Parathyroid adenoma (tissue), 2 donors: ENCODE results near the gene CFAP20DC.
"Not testable (repeated sequence)": the region's sequence is repeated elsewhere in the genome, so short reads cannot be mapped to it uniquely, and the experiment has no call there.

Source experiments
- H2AFZ ChIP-seq: fragments of 300-600 bp; sonication (generic); one replicate; pipeline ENCODE4 v1.7.0; 2017; ENCODE audit warnings: antibody characterized with exemption, mild to moderate bottlenecking
- H3K27ac ChIP-seq: fragments of 300-600 bp; sonication (generic); one replicate; pipeline ENCODE4 v1.7.0; 2017
- H3K27me3 ChIP-seq: fragments of 300-600 bp; sonication (generic); one replicate; pipeline ENCODE4 v1.7.0; 2017; ENCODE audit warnings: low read length; ENCODE audit not compliant: control insufficient read depth, insufficient read depth
- H3K36me3 ChIP-seq: fragments of 300-600 bp; sonication (generic); one replicate; pipeline ENCODE4 v1.7.0; 2017; ENCODE audit warnings: low read length; ENCODE audit not compliant: control insufficient read depth, insufficient read depth
- H3K4me1 ChIP-seq: fragments of 300-600 bp; sonication (generic); one replicate; pipeline ENCODE4 v1.7.0; 2017; ENCODE audit warnings: control low read depth
- H3K4me2 ChIP-seq: fragments of 300-600 bp; sonication (generic); one replicate; pipeline ENCODE4 v1.7.0; 2017; ENCODE audit warnings: low read length
- H3K4me3 ChIP-seq: fragments of 300-600 bp; sonication (generic); one replicate; pipeline ENCODE4 v1.7.0; 2017; ENCODE audit warnings: low read depth, low read length
- H3K79me2 ChIP-seq: fragments of 300-600 bp; sonication (generic); one replicate; pipeline ENCODE4 v1.7.0; 2017; ENCODE audit warnings: control low read depth
- H3K9ac ChIP-seq: fragments of 300-600 bp; sonication (generic); one replicate; pipeline ENCODE4 v1.7.0; 2017; ENCODE audit warnings: mild to moderate bottlenecking
- H3K9me3 ChIP-seq: fragments of 300-600 bp; sonication (generic); one replicate; pipeline ENCODE4 v1.7.0; 2017; ENCODE audit warnings: low read length; ENCODE audit not compliant: control insufficient read depth
- TF ChIP-seq, protein P1 (sequence below): fragments of 300-600 bp; sonication (generic); IDR thresholded peaks from one replicate; pipeline ENCODE4 v1.7.0; 2017; ENCODE audit warnings: antibody characterized with exemption, mild to moderate bottlenecking
- donor health status: primary hyperparathyroidism.

Gene CFAP20DC

DNA sequence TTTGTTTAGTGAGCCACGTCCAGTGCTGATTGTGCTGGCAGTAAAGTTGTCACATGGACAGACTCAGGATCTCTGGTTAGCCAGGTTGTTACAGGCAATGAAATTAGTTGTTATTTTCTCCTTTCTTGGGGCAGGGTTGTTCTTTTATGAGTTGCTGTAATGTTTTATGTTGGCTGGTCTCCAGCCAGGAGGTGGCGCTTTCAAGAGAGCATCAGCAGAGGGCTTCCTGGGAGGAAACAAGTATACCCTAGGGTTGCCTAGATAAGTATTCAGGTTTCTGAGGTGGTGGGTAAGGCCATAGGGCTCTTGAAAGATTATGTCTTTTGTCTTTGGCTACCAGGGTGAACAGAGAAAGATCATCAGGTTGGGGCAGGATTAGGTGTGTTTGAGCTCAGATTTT is 14.5 kb upstream of the CFAP20DC start:
- Histone ChIP-seq H3K4me1 (no peaks in the 10 kb centered on the region), H3K9me3 (no peaks in the 10 kb centered on the region), H3K4me2 (no peak overlapping the region), H3K27me3 (no peaks in the 10 kb centered on the region), H3K4me3 (no peak overlapping the region), H3K79me2 (no peaks in the 10 kb centered on the region), H2AFZ (no peak overlapping the region), H3K27ac (no peak overlapping the region), H3K36me3 (no peaks in the 10 kb centered on the region), H3K9ac (no peak overlapping the region)
- TF ChIP-seq, protein P1, sequence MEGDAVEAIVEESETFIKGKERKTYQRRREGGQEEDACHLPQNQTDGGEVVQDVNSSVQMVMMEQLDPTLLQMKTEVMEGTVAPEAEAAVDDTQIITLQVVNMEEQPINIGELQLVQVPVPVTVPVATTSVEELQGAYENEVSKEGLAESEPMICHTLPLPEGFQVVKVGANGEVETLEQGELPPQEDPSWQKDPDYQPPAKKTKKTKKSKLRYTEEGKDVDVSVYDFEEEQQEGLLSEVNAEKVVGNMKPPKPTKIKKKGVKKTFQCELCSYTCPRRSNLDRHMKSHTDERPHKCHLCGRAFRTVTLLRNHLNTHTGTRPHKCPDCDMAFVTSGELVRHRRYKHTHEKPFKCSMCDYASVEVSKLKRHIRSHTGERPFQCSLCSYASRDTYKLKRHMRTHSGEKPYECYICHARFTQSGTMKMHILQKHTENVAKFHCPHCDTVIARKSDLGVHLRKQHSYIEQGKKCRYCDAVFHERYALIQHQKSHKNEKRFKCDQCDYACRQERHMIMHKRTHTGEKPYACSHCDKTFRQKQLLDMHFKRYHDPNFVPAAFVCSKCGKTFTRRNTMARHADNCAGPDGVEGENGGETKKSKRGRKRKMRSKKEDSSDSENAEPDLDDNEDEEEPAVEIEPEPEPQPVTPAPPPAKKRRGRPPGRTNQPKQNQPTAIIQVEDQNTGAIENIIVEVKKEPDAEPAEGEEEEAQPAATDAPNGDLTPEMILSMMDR: no peak

- Histone ChIP-seq H3K4me3 (no peak overlapping the region), H3K4me1 (no peaks in the 10 kb centered on the region), H3K27ac (no peak overlapping the region), H3K36me3 (no peaks in the 10 kb centered on the region), H3K27me3 (no peaks in the 10 kb centered on the region), H3K9ac (no peak overlapping the region), H3K4me2 (no peak overlapping the region), H2AFZ (no peak overlapping the region), H3K79me2 (no peaks in the 10 kb centered on the region), H3K9me3 (no peaks in the 10 kb centered on the region)
- TF ChIP-seq, protein P1: no peak
Measured at GRCh38 chr3:59056706-59057105, 6.9 kb upstream of the CFAP20DC start.

GRCh38 chr3:59052803-59053411 is 3.1 kb upstream of the CFAP20DC start:
- Histone ChIP-seq H3K79me2 (no peaks in the 10 kb centered on the region), H3K27me3 (no peaks in the 10 kb centered on the region), H3K9ac (no peak overlapping the region), H3K4me1 (peaks cover 2% of the 10 kb centered on the region), H3K36me3 (no peaks in the 10 kb centered on the region), H3K4me3 (no peak overlapping the region), H3K27ac (no peak overlapping the region), H2AFZ (no peak overlapping the region), H3K4me2 (no peak overlapping the region), H3K9me3 (no peaks in the 10 kb centered on the region)
- TF ChIP-seq, protein P1: peak; percentile 60

DNA sequence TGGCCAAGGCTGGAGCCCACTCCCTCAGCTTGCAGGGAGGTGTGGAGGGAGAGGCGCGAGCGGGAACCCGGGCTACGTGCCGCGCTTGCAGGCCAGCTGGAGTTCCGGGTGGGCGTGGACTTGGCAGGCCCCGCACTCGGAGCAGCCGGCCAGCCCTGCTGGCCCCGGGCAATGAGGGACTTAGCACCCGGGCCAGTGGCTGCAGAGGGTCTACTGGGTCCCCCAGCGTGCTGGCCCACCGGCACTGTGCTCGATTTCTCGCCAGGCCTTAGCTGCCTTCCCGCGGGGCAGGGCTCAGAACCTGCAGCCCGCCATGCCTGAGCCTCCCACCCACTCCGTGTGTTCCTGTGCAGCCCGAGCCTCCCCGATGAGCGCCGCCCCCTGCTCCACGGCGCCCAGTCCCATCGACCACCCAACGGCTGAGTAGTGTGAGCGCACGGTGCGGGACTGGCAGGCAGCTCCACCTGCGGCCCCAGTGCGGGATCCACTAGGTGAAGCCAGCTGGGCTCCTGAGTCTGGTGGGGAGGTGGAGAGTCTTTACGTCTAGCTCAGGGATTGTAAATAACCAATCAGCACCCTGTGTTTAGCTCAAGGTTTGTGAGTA is 1.1 kb upstream of the CFAP20DC start:
- not testable (repeated sequence) for H3K9me3 ChIP-seq, H3K36me3 ChIP-seq, H3K9ac ChIP-seq, H3K27me3 ChIP-seq, H2AFZ ChIP-seq, H3K4me1 ChIP-seq, H3K4me2 ChIP-seq, H3K27ac ChIP-seq, H3K4me3 ChIP-seq, H3K79me2 ChIP-seq

GRCh38 chr3:59046839-59047238 is 3.0 kb downstream of the CFAP20DC start:
- H3K79me2 ChIP-seq: no peaks in the 10 kb centered on the region
- H2AFZ ChIP-seq: peak overlapping the region; percentile 40
- H3K4me3 ChIP-seq: no peak overlapping the region
- peaks cover 2% of the 10 kb centered on the region for H3K4me1 ChIP-seq
- H3K36me3 ChIP-seq: no peaks in the 10 kb centered on the region
- no peaks in the 10 kb centered on the region for H3K27me3 ChIP-seq
- no peak overlapping the region for H3K4me2 ChIP-seq
- TF ChIP-seq, protein P1: no peak
- no peak overlapping the region for H3K27ac ChIP-seq
- H3K9me3 ChIP-seq: no peaks in the 10 kb centered on the region
- no peak overlapping the region for H3K9ac ChIP-seq
